Measurements from ENCODE around the gene MAP2K6. TPM values are rescaled to one million over a fixed set of nuclear protein-coding genes. Genes with fewer than 3 reads are reported as not detected.

MAP2K6 gene
- total and polyA plus RNA-seq, 7 experiments from 2014 or later: 7.6 to 21.4 (median 18.3) TPM

GRCh38 chr17:69411766-69412165 is 2.7 kb upstream of the MAP2K6 start:
- Mint-ChIP-seq H3K36me3 (no peaks in the 10 kb centered on the region), H3K27me3 (no peaks in the 10 kb centered on the region), H3K27ac (peak overlapping the region in 1 of 9 donors; percentile 51), H3K4me3 (peak overlapping the region in 1 of 10 donors; percentile 12), H3K4me1 (peaks cover 0 to 17% (median 0%) of the 10 kb centered on the region in 7 donors), H3K9me3 (peaks cover 0 to 2% (median 0%) of the 10 kb centered on the region in 11 donors)
- ChIA-PET POLR2A (interaction anchor here (1.8 kb wide), 1 partner anchor 85 kb away, joined by 4 read pairs; the partner anchor contains the start of gene ABCA5), CTCF (interaction anchor here (0.6 kb wide), 1 partner anchor 1115 kb away, joined by 6 read pairs; no protein-coding TSS in a partner anchor)
- Histone ChIP-seq H3K36me3 (ENCODE audit: control insufficient read depth in 2 of 3, insufficient read depth in 3 of 3, low read length in 3 of 3) (no peaks in the 10 kb centered on the region), H3K4me3 (ENCODE audit: low read length) (no peak overlapping the region), H3K9me3 (ENCODE audit: control insufficient read depth in 2 of 3, low read length in 3 of 3) (no peaks in the 10 kb centered on the region), H3K4me1 (ENCODE audit: control insufficient read depth in 2 of 2, insufficient read depth in 2 of 2, low read length in 2 of 2) (peaks cover 4 to 11% of the 10 kb centered on the region in 2 donors), H3K27ac (ENCODE audit: low read depth, low read length) (no peak overlapping the region), H3K27me3 (ENCODE audit: control insufficient read depth in 2 of 2, insufficient read depth in 2 of 2, low read length in 2 of 2) (no peaks in the 10 kb centered on the region)
- DNase-seq (no peak), ATAC-seq (no peak)
- intact Hi-C loops (cut with micrococcal nuclease): loop anchor here (5.0 to 10.0 kb wide), 3 partner anchors 111 to 1374 kb away; partner anchors contain the start of genes KPNA2 (in 1 of the 2) and PRKAR1A (in 1 of the 2)

GRCh38 chr17:69412251-69412671 is 2.2 kb upstream of the MAP2K6 start:
- DNase-seq (no peak), ATAC-seq (no peak)
- Mint-ChIP-seq H3K4me3 (peak overlapping the region in 1 of 10 donors; percentile 21), H3K27ac (peak overlapping the region in 1 of 9 donors; percentile 51), H3K36me3 (no peaks in the 10 kb centered on the region), H3K4me1 (peaks cover 0 to 17% (median under 1%) of the 10 kb centered on the region in 7 donors), H3K9me3 (peaks cover 0 to 2% (median 0%) of the 10 kb centered on the region in 11 donors), H3K27me3 (no peaks in the 10 kb centered on the region)
- H3K4me1 ChIP-seq (ENCODE audit: control insufficient read depth in 2 of 2, insufficient read depth in 2 of 2, low read length in 2 of 2): peaks cover 9 to 16% of the 10 kb centered on the region in 2 donors
- no peaks in the 10 kb centered on the region for H3K36me3 ChIP-seq (ENCODE audit: control insufficient read depth in 2 of 3, insufficient read depth in 3 of 3, low read length in 3 of 3)
- no peaks in the 10 kb centered on the region for H3K9me3 ChIP-seq (ENCODE audit: control insufficient read depth in 2 of 3, low read length in 3 of 3)
- POLR2A ChIA-PET: interaction anchor here (1.8 kb wide), 1 partner anchor 86 kb away, joined by 4 read pairs; the partner anchor contains the start of gene ABCA5
- no peaks in the 10 kb centered on the region for H3K27me3 ChIP-seq (ENCODE audit: control insufficient read depth in 2 of 2, insufficient read depth in 2 of 2, low read length in 2 of 2)
- no peak overlapping the region for H3K27ac ChIP-seq (ENCODE audit: low read depth, low read length)
- H3K4me3 ChIP-seq (ENCODE audit: low read length): no peak overlapping the region
- intact Hi-C loops (cut with micrococcal nuclease): loop anchor here (5.0 to 10.0 kb wide), 3 partner anchors 110 to 1375 kb away; partner anchors contain the start of genes KPNA2 (in 1 of the 2) and PRKAR1A (in 1 of the 2)
- CTCF ChIA-PET: no interaction called here

GRCh38 chr17:69415431-69415830 is 934 bp downstream of the MAP2K6 start:
- H3K27ac ChIP-seq (ENCODE audit: low read depth, low read length): peak overlapping the region; percentile 50
- intact Hi-C loops (cut with micrococcal nuclease): loop anchor here (2.0 to 10.0 kb wide), 5 partner anchors 15 to 901 kb away; partner anchors contain the start of gene PRKAR1A (in 1 of the 2)

GRCh38 chr17:69417545-69418483 is 3.3 kb downstream of the MAP2K6 start:
- no peak overlapping the region for H3K27ac ChIP-seq (ENCODE audit: low read depth, low read length)
- no peak for DNase-seq
- CTCF ChIA-PET: interaction anchor here (0.5 to 1.2 kb wide), 3 partner anchors 13 to 338 kb away, joined by 3 read pairs; no protein-coding TSS in a partner anchor
- intact Hi-C loops (cut with micrococcal nuclease): loop anchor here (5.0 to 10.0 kb wide), 4 partner anchors 39 to 903 kb away; partner anchors contain the start of gene PRKAR1A (in 1 of the 2)
- H3K9me3 ChIP-seq (ENCODE audit: control insufficient read depth in 2 of 3, low read length in 3 of 3): no peaks in the 10 kb centered on the region
- peaks cover 0 to 10% (median 7%) of the 10 kb centered on the region in 5 donors for H3K36me3 Mint-ChIP-seq
- peaks cover 11 to 34% of the 10 kb centered on the region in 2 donors for H3K4me1 ChIP-seq (ENCODE audit: control insufficient read depth in 2 of 2, insufficient read depth in 2 of 2, low read length in 2 of 2)
- POLR2A ChIA-PET: interaction anchor here (0.9 kb wide), 1 partner anchor 16 kb away, joined by 3 read pairs; no protein-coding TSS in a partner anchor
- H3K27me3 Mint-ChIP-seq: no peaks in the 10 kb centered on the region
- H3K4me3 Mint-ChIP-seq: peak overlapping the region in 3 of 10 donors; percentile 14 to 61 (median 58)
- ATAC-seq: no peak
- no peak overlapping the region for H3K4me3 ChIP-seq (ENCODE audit: low read length)
- H3K27ac Mint-ChIP-seq: peak overlapping the region in 4 of 9 donors; percentile 32 to 74 (median 38)
- H3K9me3 Mint-ChIP-seq: peaks cover 0 to 2% (median 0%) of the 10 kb centered on the region in 11 donors
- H3K36me3 ChIP-seq (ENCODE audit: control insufficient read depth in 2 of 3, insufficient read depth in 3 of 3, low read length in 3 of 3): no peaks in the 10 kb centered on the region
- H3K27me3 ChIP-seq (ENCODE audit: control insufficient read depth in 2 of 2, insufficient read depth in 2 of 2, low read length in 2 of 2): no peaks in the 10 kb centered on the region
- peaks cover 9 to 25% (median 15%) of the 10 kb centered on the region in 7 donors for H3K4me1 Mint-ChIP-seq

More at GRCh38 chr17:69415431-69415830, 934 bp downstream of the MAP2K6 start:
- peaks cover 0 to 2% (median 0%) of the 10 kb centered on the region in 11 donors for H3K9me3 Mint-ChIP-seq
- H3K27ac Mint-ChIP-seq: no peak overlapping the region
- no peak overlapping the region for H3K4me3 Mint-ChIP-seq
- Histone ChIP-seq H3K4me1 (ENCODE audit: control insufficient read depth in 2 of 2, insufficient read depth in 2 of 2, low read length in 2 of 2) (peaks cover 11 to 32% of the 10 kb centered on the region in 2 donors), H3K9me3 (ENCODE audit: control insufficient read depth in 2 of 3, low read length in 3 of 3) (no peaks in the 10 kb centered on the region), H3K36me3 (ENCODE audit: control insufficient read depth in 2 of 3, insufficient read depth in 3 of 3, low read length in 3 of 3) (no peaks in the 10 kb centered on the region), H3K4me3 (ENCODE audit: low read length) (peak overlapping the region; percentile 85), H3K27me3 (ENCODE audit: control insufficient read depth in 2 of 2, insufficient read depth in 2 of 2, low read length in 2 of 2) (no peaks in the 10 kb centered on the region)
- ATAC-seq: no peak
- POLR2A ChIA-PET: interaction anchor here (0.7 to 3.4 kb wide), 6 partner anchors 8 to 105 kb away, joined by 3 to 23 read pairs (median 3); partner anchors contain the start of gene ABCA5
- peaks cover 0 to 1% (median 0%) of the 10 kb centered on the region in 5 donors for H3K36me3 Mint-ChIP-seq
- peaks cover 2 to 20% (median 9%) of the 10 kb centered on the region in 7 donors for H3K4me1 Mint-ChIP-seq
- CTCF ChIA-PET: interaction anchor here (1.4 kb wide), 1 partner anchor 18 kb away, joined by 4 read pairs; no protein-coding TSS in a partner anchor
- DNase-seq: no peak
- no peaks in the 10 kb centered on the region for H3K27me3 Mint-ChIP-seq

- H3K4me1 ChIP-seq (ENCODE audit: control insufficient read depth in 2 of 2, insufficient read depth in 2 of 2, low read length in 2 of 2): peaks cover 16 to 41% of the 10 kb centered on the region in 2 donors
Measured at GRCh38 chr17:69418535-69418934, 4.0 kb downstream of the MAP2K6 start.

More at GRCh38 chr17:69418535-69418934, 4.0 kb downstream of the MAP2K6 start:
- no peak overlapping the region for H3K4me3 ChIP-seq (ENCODE audit: low read length)
- DNase-seq: no peak
- H3K27ac Mint-ChIP-seq: no peak overlapping the region
- peaks cover 0 to 13% (median 12%) of the 10 kb centered on the region in 5 donors for H3K36me3 Mint-ChIP-seq
- peaks cover 16 to 32% (median 22%) of the 10 kb centered on the region in 7 donors for H3K4me1 Mint-ChIP-seq
- no peaks in the 10 kb centered on the region for H3K9me3 ChIP-seq (ENCODE audit: control insufficient read depth in 2 of 3, low read length in 3 of 3)
- no peaks in the 10 kb centered on the region for H3K27me3 ChIP-seq (ENCODE audit: control insufficient read depth in 2 of 2, insufficient read depth in 2 of 2, low read length in 2 of 2)
- no peaks in the 10 kb centered on the region for H3K9me3 Mint-ChIP-seq
- intact Hi-C loops (cut with micrococcal nuclease): loop anchor here (5.0 to 10.0 kb wide), 4 partner anchors 39 to 904 kb away; partner anchors contain the start of gene PRKAR1A (in 1 of the 2)
- ATAC-seq: no peak
- POLR2A ChIA-PET: interaction anchor here (0.9 kb wide), 1 partner anchor 15 kb away, joined by 3 read pairs; no protein-coding TSS in a partner anchor
- no peaks in the 10 kb centered on the region for H3K36me3 ChIP-seq (ENCODE audit: control insufficient read depth in 2 of 3, insufficient read depth in 3 of 3, low read length in 3 of 3)
- CTCF ChIA-PET: interaction anchor here (0.5 to 1.2 kb wide), 3 partner anchors 12 to 338 kb away, joined by 3 read pairs; no protein-coding TSS in a partner anchor
- H3K27me3 Mint-ChIP-seq: no peaks in the 10 kb centered on the region
- peak overlapping the region in 5 of 10 donors; percentile 2 to 32 (median 26) for H3K4me3 Mint-ChIP-seq
- H3K27ac ChIP-seq (ENCODE audit: low read depth, low read length): no peak overlapping the region

Measured in naive thymus-derived CD4-positive, alpha-beta T cell (primary cell).